Smooth muscle cell of the pulmonary artery (primary cell): ENCODE measurements around the gene SH3TC2. TPM values are rescaled to one million over a fixed set of nuclear protein-coding genes. Genes with fewer than 3 reads are reported as not detected.

Experiments
- total RNA-seq: library from RNA; depleted of rRNA; stranded (reverse); fragments of >200 nt; gene quantifications from 2 replicates; pipeline ENCODE4 v1.2.3, GENCODE V29; 2014

SH3TC2 gene
- 2.4 and 3.1 TPM in 2 replicates for total RNA-seq

GRCh38 chr5:149063017-149063687 is at the start of gene SH3TC2:
SH3TC2 (minus strand) TSS chr5:149063062; CDS start chr5:149063022, 40 bp downstream.

Other genes starting within 250 kb of the SH3TC2 start
- 0.59 and 1.2 TPM in 2 replicates for gene ADRB2, start 236.5 kb downstream of the SH3TC2 start, total RNA-seq
- 37.7 and 38.4 TPM in 2 replicates for gene ABLIM3, start 78.4 kb upstream of the SH3TC2 start, total RNA-seq
- gene AFAP1L1, start 208.8 kb upstream of the SH3TC2 start, total RNA-seq = 5.5 and 14.9 TPM in 2 replicates